Thyroid gland (tissue), 4 donors: Measurements from ENCODE around the gene NFATC4. TPM values are rescaled to one million over a fixed set of nuclear protein-coding genes. Genes with fewer than 3 reads are reported as not detected.
"Not testable (repeated sequence)": the region's sequence is repeated elsewhere in the genome, so short reads cannot be mapped to it uniquely, and the experiment has no call there.

Source experiments
- DNase-seq, 2 donors: peaks; one replicate each; pipeline ENCODE4 v3.0.0-alpha.2; 2019
- H3K27ac ChIP-seq, 3 donors: fragments of 200-600 bp; sonication (generic); 1 replicate in 2 of 3; 2 replicates in 1 of 3; pipeline ENCODE4 v1.5.1; 2016 to 2019; ENCODE audit warnings: mild to moderate bottlenecking in 1 of 3, moderate library complexity in 1 of 3
- H3K27me3 ChIP-seq: fragments of 200-600 bp; sonication (generic); one replicate; pipeline ENCODE4 v1.5.1; 2019
- H3K36me3 ChIP-seq, 2 donors: fragments of 200-600 bp; sonication (generic); one replicate each; pipeline ENCODE4 v1.5.1; 2016 to 2019
- H3K4me1 ChIP-seq, 2 donors: fragments of 200-600 bp; sonication (generic); one replicate each; pipeline ENCODE4 v1.5.1; 2017 to 2019
- H3K4me3 ChIP-seq, 3 donors: fragments of 200-600 bp; sonication (generic); replicated peaks in 1 of 3; 1 replicate in 2 of 3; 2 replicates in 1 of 3; pipeline ENCODE4 v1.5.1; 2016; ENCODE audit warnings: mild to moderate bottlenecking in 1 of 3
- H3K9me3 ChIP-seq: fragments of 200-600 bp; sonication (generic); one replicate; pipeline ENCODE4 v1.5.1; 2017
- CTCF ChIP-seq, 6 experiments: fragments of 200-600 bp in 3 of 6; fragments of 450-650 bp in 3 of 6; sonication (generic) in 3 of 6; IDR thresholded peaks; one replicate each; pipeline ENCODE4 v1.5.1; 2016 to 2019; ENCODE audit warnings: antibody characterized with exemption in 6 of 6, mild to moderate bottlenecking in 2 of 6, inconsistent platforms in 1 of 6, moderate library complexity in 1 of 6
- POLR2A ChIP-seq, 2 donors: fragments of 450-650 bp; IDR thresholded peaks; one replicate each; pipeline ENCODE4 v1.6.1; 2017; ENCODE audit warnings: antibody characterized with exemption in 2 of 2, mild to moderate bottlenecking in 2 of 2, moderate library complexity in 1 of 2
- WGBS, 2 donors: methylation state at CpG; one replicate each; pipeline ENCODE4 v1.1.5; 2017; 5-methylcytosine and 5-hydroxymethylcytosine counted together
- intact Hi-C: fragments of 100-400 bp; cut with DNase I; formaldehyde crosslinking; loops from one replicate; pipeline ENCODE4 v1.15.1; 2023
- total RNA-seq, 4 donors: library from RNA; depleted of rRNA; stranded (reverse); fragments of >200 nt; gene quantifications; one replicate each; pipeline ENCODE4 v1.2.3, GENCODE V29; 2016

NFATC4 gene
- total RNA-seq, 4 donors from 2014 or later: 19.4 to 41.3 (median 38.6) TPM

GRCh38 chr14:24353559-24354481, 14.2 kb upstream of the NFATC4 start:
- H3K9me3 ChIP-seq: no peaks in the 10 kb centered on the region
- H3K4me3 ChIP-seq: no peak overlapping the region
- TF ChIP-seq POLR2A (IDR thresholded peaks at IDR 0.05): no peak
- 89% methylated on average over 5 of the region's 5 CpGs for WGBS, 2 donors
- peaks cover 9 to 25% of the 10 kb centered on the region in 2 donors for H3K4me1 ChIP-seq
- intact Hi-C loops: no loop called here
- H3K27me3 ChIP-seq: no peaks in the 10 kb centered on the region
- no peaks in the 10 kb centered on the region for H3K36me3 ChIP-seq
- DNase-seq: no peak
- H3K27ac ChIP-seq: no peak overlapping the region

GRCh38 chr14:24354482-24354825, 13.5 kb upstream of the NFATC4 start:
- H3K36me3 ChIP-seq, H3K27me3 ChIP-seq, intact Hi-C loops, H3K4me3 ChIP-seq, H3K27ac ChIP-seq, H3K9me3 ChIP-seq, DNase-seq: not testable (repeated sequence)
- H3K4me1 ChIP-seq: peaks cover 9 to 25% of the 10 kb centered on the region in 2 donors
- 89 to 95% methylated on average over 3 of the region's 3 CpGs for WGBS, 2 donors

- intact Hi-C loops: no loop called here
- H3K27me3 ChIP-seq: no peaks in the 10 kb centered on the region
- no peak for TF ChIP-seq POLR2A (IDR thresholded peaks at IDR 0.05)
- no peak for TF ChIP-seq CTCF (IDR thresholded peaks at IDR 0.05)
- no peak overlapping the region for H3K27ac ChIP-seq
- H3K4me3 ChIP-seq: no peak overlapping the region
- WGBS, 2 donors: 89 to 90% methylated on average over 7 of the region's 7 CpGs
- peaks cover 9 to 25% of the 10 kb centered on the region in 2 donors for H3K4me1 ChIP-seq
- H3K36me3 ChIP-seq: no peaks in the 10 kb centered on the region
- DNase-seq: no peak
- no peaks in the 10 kb centered on the region for H3K9me3 ChIP-seq
These were observed 13.0 kb upstream of the NFATC4 start for GRCh38 chr14:24355009-24355408.

- intact Hi-C loops: no loop called here
- no peaks in the 10 kb centered on the region for H3K27me3 ChIP-seq
- no peaks in the 10 kb centered on the region for H3K9me3 ChIP-seq
- H3K36me3 ChIP-seq: no peaks in the 10 kb centered on the region
- no peak overlapping the region for H3K4me3 ChIP-seq
- WGBS, 2 donors: 95 to 96% methylated on average over 4 of the region's 4 CpGs
- DNase-seq: no peak
- TF ChIP-seq CTCF (IDR thresholded peaks at IDR 0.05) (no peak), POLR2A (IDR thresholded peaks at IDR 0.05) (no peak)
- no peak overlapping the region for H3K27ac ChIP-seq
- H3K4me1 ChIP-seq: peaks cover 9 to 25% of the 10 kb centered on the region in 2 donors
These were observed 11.8 kb upstream of the NFATC4 start for GRCh38 chr14:24356208-24356607.

GRCh38 chr14:24360281-24360680, 7.7 kb upstream of the NFATC4 start:
- H3K27me3 ChIP-seq: no peaks in the 10 kb centered on the region
- H3K27ac ChIP-seq: no peak overlapping the region
- H3K9me3 ChIP-seq: no peaks in the 10 kb centered on the region
- DNase-seq: no peak
- peaks cover 5 to 6% of the 10 kb centered on the region in 2 donors for H3K4me1 ChIP-seq
- intact Hi-C loops: no loop called here
- WGBS, 2 donors: 92 to 100% methylated on average over 3 of the region's 3 CpGs
- H3K36me3 ChIP-seq: no peaks in the 10 kb centered on the region
- no peak overlapping the region for H3K4me3 ChIP-seq
- TF ChIP-seq CTCF (IDR thresholded peaks at IDR 0.05) (no peak), POLR2A (IDR thresholded peaks at IDR 0.05) (no peak)

- no peaks in the 10 kb centered on the region for H3K27me3 ChIP-seq
- peaks cover 13 to 15% of the 10 kb centered on the region in 2 donors for H3K4me1 ChIP-seq
- H3K27ac ChIP-seq: no peak overlapping the region
- no peak for DNase-seq
- H3K4me3 ChIP-seq: no peak overlapping the region
- 77 to 80% methylated on average over 2 of the region's 2 CpGs for WGBS, 2 donors
- TF ChIP-seq CTCF (IDR thresholded peaks at IDR 0.05) (no peak), POLR2A (IDR thresholded peaks at IDR 0.05) (no peak)
- intact Hi-C loops: no loop called here
- H3K36me3 ChIP-seq: no peaks in the 10 kb centered on the region
- no peaks in the 10 kb centered on the region for H3K9me3 ChIP-seq
These were observed 6.7 kb upstream of the NFATC4 start for GRCh38 chr14:24361326-24361725.
